ENCODE results near the gene ZNF335. TPM values are rescaled to one million over a fixed set of nuclear protein-coding genes. Genes with fewer than 3 reads are reported as not detected.
"Not testable (repeated sequence)": the region's sequence is repeated elsewhere in the genome, so short reads cannot be mapped to it uniquely, and the experiment has no call there.

ZNF335 gene
- polyA plus RNA-seq, 1 donor = 12.0 TPM

DNA sequence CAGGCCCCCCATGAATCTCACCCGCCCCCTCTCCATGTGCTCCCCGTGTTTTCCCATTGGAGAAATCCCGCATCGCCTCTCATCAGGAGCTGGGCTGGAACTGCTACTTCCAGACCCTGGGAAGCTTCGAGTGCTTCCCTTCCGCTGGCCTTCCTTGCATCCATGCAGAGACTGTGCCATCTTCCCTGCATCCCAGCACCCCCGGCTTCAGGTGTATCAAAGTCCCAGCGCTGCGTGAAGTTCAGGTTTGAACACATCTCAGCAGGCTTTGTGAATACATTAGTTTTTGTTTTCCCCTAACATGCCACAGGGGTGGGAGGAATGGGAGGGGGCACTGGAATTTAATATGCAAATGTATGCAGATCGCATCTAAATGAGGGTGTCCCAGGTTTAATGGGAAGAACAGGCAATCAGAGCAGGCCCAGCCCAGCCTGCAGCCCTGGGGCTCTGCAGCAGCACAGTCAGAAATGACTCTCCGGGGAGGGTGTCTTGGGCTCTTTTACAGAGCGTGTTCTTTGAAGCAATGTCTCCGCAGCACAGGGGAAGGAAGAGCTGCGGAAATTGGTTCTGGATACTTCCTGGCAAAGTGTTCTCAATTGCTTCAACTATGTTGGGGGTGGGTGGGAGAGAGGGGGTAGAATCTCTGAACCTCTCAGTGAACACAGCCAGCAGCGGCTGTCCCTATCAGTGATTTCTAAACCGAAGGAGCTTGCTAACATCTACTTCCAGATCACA is 28.4 kb upstream of the ZNF335 start:
- no peak for DNase-seq

DNA sequence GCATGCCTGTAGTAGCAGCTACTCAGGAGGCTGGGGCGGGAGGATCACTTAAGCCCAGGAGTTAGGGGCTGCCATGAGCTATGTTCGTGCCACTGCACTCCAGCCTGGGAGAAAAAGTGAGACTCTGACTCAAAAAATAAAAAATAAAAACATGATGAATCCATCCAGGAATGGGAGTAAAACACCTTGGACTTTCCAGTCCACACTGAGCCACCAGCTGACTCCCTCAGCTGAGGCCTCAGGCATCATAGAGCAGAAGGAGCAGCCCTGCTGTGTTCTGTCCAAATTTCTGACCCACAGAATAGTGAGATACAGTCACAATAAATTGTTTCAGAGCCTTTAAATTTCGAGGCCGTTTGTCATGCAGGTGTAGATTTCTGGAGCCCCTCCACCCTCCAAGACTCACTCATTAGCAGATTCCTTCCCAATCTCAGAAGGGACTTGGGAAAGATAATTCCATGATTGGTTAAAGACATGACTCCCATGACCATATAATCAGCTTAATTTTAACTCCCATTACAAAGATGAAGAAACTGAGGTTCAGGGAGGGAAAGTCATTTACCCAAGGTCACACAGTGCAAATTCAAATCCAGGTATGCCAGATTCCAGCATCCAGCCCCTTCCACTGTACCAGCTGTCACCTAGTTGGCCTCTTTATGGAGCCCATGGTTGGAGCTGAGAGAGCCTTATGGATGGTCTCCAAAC is 27.7 kb upstream of the ZNF335 start:
- no peak for DNase-seq

- no peak for DNase-seq
Observed at GRCh38 chr20:45998761-45999160, 26.8 kb upstream of the ZNF335 start.

DNA sequence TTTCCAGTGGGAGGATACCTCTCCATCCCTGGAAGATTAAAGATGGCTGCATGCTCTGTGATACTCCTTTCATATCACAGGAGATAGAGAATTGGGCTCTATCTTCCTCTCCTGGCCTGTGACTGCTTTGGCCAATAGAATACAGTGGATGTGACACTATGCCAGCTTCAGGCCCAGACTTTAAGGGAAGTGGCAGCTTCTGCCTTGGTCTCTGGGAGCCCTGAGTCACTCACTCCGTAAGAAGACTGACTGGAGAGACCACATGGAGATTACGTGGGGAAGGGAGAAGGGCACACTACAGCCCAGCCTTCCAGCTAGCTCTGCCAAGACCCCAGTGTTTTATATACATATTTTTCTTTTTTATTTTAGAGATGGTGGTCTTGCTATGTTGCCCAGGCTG is 26.3 kb upstream of the ZNF335 start:
- no peak for DNase-seq

- DNase-seq = no peak
Observed at GRCh38 chr20:45997187-45997586, 25.2 kb upstream of the ZNF335 start.

DNA sequence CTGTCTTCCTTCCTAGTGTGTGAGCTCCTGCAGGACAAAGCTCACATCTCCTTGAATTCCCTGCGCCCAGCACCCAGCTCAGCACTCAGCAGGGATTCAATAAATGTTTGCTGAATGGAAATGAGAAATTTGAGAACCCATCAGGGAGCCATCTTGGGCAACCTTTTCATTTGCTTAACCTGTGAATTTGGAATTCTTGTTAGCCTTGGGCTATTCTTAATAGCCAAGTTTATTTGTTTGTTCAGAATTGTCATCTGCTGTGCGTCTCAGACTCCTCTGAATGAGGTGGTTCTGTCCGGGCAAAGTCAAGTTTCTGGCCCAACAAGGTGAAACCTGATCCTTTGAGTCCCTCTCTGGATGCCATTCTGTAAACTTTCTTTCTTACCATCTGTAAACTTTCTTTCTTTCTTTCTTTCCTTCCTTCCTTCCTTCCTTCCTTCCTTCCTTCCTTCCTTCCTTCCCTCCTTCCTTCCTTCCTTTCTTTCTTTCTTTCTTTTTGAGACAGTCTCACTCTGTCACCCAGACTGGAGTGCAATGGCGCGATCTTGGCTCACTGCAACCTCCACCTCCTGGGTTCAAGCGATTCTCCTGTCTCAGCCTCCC is 23.6 kb upstream of the ZNF335 start:
- not testable (repeated sequence) for DNase-seq

GRCh38 chr20:45994761-45995493 is 22.9 kb upstream of the ZNF335 start:
- no peak for DNase-seq

DNA sequence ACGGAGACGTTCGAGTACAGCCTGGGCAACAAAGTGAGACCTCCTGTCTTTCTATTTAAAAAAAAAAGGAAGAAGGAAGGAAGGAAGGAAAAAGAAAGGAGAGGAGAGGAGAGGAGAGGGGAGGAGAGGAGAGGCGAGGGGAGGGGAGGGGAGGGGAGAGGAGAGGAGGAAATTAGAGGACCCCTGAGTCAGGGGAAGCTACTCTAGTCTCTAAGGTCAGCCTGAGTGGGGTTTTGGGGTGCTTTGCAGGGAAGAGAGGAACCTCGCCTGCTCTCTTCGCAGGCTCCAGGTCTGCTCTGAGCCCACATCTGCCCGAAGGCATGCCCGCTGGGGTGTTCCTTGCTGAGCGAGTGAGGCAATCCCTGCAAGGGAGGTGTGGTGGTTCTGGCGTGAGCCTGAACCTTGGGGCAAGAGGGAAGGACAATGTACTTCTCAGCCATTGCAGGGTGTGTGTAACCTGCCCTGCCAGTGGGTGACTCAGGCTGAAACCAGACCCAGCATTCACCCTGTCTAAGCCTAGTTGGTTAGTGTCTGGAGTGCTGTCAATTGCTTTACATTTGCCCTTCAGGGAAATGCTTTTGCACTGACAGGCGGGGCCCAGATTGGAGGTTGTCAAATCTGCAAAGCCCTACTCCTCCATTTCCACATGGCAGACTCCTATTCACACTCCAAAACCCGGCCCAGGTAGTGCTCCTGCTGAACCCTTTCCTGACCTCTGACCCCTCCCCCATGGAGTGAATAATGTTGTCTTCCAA is 21.4 kb upstream of the ZNF335 start:
- DNase-seq = no peak

GRCh38 chr20:45991616-45992015 is 19.6 kb upstream of the ZNF335 start:
- DNase-seq = no peak

DNA sequence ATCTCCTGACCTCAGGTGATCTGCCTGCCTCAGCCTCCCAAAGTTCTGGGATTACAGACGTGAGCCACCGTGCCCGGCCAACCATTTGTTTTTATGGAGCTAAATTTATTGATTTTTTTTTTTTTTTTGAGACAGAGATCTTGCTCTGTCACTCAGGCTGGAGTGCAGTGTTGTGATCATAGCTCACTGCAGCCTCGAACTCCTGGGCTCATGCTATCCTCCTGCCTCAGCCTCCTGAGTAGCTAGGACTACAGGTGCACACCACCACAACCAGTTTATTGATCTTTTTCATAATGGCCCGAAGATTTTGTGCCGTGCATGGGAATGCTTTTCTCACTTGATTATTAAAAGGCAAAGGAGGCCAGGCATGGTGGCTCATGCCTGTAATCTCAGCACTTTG is 16.8 kb upstream of the ZNF335 start:
- DNase-seq = not testable (repeated sequence)

DNA sequence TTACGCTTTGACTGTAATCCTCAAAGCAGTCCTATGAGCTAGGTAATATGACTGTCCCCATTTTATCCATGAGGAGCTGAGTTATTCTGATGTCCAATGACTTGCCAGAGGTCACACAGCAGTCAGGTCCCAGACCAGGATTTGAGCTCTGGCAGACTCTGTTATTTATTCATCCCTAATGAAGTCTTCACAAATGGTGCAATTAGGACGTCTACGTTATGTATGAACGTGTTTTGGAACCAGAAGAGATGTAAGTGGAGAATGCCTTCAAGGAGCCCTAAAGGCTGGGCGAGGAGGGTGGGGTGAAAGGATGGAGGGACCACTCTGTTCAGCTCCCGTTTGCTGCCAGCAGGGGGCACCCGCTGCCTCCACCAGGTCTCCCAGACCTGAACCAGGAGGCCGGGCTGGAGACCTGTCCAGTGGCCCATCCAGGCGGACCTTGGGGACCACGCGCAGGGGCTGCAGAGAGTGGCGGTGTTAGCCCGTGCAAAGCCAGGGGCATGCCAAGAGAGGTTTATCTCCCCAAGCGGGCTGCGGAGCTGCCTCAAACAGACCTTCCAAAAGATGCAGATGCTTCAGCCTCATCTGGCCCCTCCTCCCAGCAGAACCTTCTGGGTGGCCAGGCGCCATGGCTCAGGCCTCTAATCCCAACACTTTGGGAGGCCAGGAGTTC is 15.2 kb upstream of the ZNF335 start:
- no peak for DNase-seq

GRCh38 chr20:45985573-45985972 is 13.6 kb upstream of the ZNF335 start:
- no peak for DNase-seq

DNA sequence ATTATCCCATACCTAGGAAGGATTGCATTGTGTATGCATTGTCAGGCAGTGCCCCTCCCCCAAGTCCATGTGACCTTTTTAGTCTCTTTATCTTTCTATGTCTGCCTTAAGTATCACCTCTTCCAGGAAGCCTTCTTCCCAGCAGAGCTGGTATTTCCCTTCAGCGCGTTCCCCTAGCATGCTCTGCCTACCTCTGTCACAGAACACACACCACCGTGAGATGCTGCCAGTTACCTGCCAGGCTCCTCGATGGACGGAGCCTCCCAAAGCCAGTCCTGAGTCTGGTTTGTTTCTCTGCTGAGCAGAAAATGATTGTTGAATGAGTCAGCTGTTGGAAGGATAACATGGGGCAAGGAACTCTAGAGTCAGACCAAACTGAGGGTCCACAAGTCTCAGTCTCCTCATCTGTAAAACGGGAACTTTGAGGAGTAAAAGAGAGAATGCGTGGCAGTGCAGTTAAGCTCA is 11.3 kb upstream of the ZNF335 start:
- DNase-seq = no peak

DNA sequence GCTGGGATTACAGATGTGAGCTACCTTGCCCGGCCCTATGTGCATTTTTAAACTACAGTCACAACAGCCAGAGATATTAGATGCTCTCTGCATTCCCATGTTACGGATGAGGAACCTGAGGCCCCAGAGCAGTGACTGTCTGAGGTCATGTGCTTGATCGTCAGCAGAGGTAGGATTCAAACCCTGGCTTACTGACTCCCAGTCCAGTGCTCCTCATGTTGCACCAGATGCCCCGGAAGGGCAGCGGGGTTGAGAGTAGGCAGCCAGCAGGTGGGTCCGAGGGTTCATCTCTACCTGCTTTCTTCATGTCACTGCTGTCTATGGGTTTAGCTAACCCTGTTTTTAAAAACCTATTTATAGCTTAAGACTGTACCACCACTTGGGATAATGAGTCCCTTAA is 9.3 kb upstream of the ZNF335 start:
- no peak for DNase-seq

- DNase-seq = no peak
Observed at GRCh38 chr20:45976086-45976485, 4.1 kb upstream of the ZNF335 start.

DNA sequence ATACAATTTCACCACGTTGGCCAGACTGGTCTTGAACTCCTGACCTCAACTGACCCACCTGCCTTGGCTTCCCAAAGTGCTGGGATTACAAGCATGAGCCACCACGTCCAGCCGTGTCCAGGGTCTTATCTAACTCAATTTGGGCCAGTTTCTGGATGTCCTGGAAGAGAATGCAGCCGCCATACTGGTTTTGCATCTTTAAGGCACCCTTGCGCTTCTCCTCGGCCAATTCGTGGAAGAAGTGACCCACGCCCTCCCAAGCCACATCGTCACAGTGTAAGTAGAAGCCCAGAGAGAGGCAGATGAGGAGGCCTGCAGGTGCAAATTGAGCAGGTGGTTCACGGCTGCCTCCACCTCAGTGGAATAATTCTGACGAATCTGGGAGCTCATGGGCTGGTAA is 3.7 kb upstream of the ZNF335 start:
- no peak for DNase-seq

GRCh38 chr20:45974896-45975565 is 3.0 kb upstream of the ZNF335 start:
- DNase-seq = no peak

DNA sequence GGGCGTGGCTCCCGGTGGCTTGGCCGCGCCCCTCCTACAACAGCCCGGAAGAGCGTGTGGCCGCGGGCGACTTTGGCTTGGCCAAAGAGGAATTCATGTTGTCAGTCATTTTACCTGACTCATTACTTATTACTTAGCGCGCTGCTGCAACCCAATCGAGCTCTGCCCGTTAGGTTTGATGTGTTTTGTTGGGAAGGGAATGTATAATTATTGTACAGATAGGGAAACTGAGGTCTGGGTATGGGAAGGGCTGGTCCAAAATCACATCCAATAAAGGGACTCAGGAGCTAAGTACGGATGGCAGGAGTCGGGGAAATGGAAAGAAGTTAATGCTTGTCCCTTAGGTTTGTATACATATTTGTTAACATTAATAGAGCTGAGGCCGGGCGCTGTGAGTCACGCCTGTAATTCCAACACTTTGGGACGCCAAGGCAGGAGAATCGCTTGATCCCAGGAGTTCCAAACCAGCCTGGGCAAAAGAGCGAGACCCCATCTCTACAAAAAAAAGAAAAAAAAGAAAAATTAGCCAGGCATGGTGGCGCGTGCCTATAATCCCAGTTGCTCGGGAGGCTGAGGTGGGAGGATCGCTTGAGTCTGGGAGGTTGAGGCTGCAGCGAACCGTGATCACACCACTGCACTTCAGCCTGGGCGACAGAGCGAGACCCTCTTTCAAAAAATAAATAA is 639 bp upstream of the ZNF335 start:
- DNase-seq = no peak

DNA sequence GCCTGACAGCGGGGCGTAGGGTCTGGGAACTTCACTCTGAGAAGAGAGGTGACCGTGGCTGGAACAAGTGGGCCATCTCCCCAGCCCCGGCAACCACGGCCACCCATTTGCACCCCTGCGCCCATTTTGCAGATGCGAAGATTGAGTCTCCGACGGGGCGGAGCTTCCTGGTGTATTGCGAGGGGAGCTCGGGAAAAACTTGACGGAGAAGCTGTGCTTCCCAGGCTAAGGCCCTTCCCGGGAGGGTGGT is 653 bp downstream of the ZNF335 start:
- no peak for DNase-seq

GRCh38 chr20:45970646-45971424 is 1.2 kb downstream of the ZNF335 start:
- no peak for DNase-seq

Data from hindlimb muscle (tissue), 1 donor.